B cell (primary cell): ENCODE measurements around the gene RNF213.

Experiments used
- CTCF ChIP-seq: fragments of 200-600 bp; IDR thresholded peaks from one replicate; pipeline ENCODE4 v1.8.0; 2022; ENCODE audit warnings: antibody characterized with exemption, mild to moderate bottlenecking
- EZH2 ChIP-seq: IDR thresholded peaks from 2 replicates; pipeline ENCODE4 v1.6.1; 2012; ENCODE audit warnings: borderline replicate concordance, low read depth, mild to moderate bottlenecking, moderate library complexity, low read length; ENCODE audit not compliant: insufficient read depth, poor library complexity, severe bottlenecking

- TF ChIP-seq CTCF (no peak), EZH2 (no peak)
These were observed 42.8 kb upstream of the RNF213 start for GRCh38 chr17:80217703-80218362.
